ENCODE measurements around the gene KYAT1. TPM values are rescaled to one million over a fixed set of nuclear protein-coding genes. Genes with fewer than 3 reads are reported as not detected.

Gene KYAT1
- total RNA-seq, 4 donors from 2014 or later, result 7.4 to 9.0 (median 8.6) TPM

GRCh38 chr9:128792978-128793686 lies 88.6 kb downstream of the KYAT1 start:
- 86 to 89% methylated on average over 8 of the region's 8 CpGs for WGBS, 2 donors
- TF ChIP-seq EP300 (IDR thresholded peaks at IDR 0.05), result no peak
- no peak for TF ChIP-seq CTCF (IDR thresholded peaks at IDR 0.05)
- H3K36me3 ChIP-seq, result peaks cover 2 to 85% (median 12%) of the 10 kb centered on the region in 3 donors

GRCh38 chr9:128792134-128792533 lies 89.6 kb downstream of the KYAT1 start:
- H3K9me3 ChIP-seq, result no peaks in the 10 kb centered on the region
- H3K27me3 ChIP-seq, result no peaks in the 10 kb centered on the region
- peaks cover 0 to 22% (median 11%) of the 10 kb centered on the region in 4 donors for H3K4me1 ChIP-seq
- peaks cover 2 to 75% (median 5%) of the 10 kb centered on the region in 3 donors for H3K36me3 ChIP-seq
- no peak overlapping the region for H3K27ac ChIP-seq
- H3K4me3 ChIP-seq, result no peak overlapping the region
- WGBS, 2 donors, result 91 to 96% methylated on average over 9 of the region's 9 CpGs
- no peak for TF ChIP-seq POLR2A (IDR thresholded peaks at IDR 0.05)
- no peak for TF ChIP-seq EP300 (IDR thresholded peaks at IDR 0.05)
- TF ChIP-seq CTCF (IDR thresholded peaks at IDR 0.05), result no peak
- no peak for DNase-seq (ENCODE audit: low spot score in 2 of 2)

More at GRCh38 chr9:128792978-128793686, 88.6 kb downstream of the KYAT1 start:
- Histone ChIP-seq H3K4me1 (peaks cover 0 to 16% (median 5%) of the 10 kb centered on the region in 4 donors), H3K4me3 (no peak overlapping the region), H3K27ac (no peak overlapping the region), H3K27me3 (no peaks in the 10 kb centered on the region), H3K9me3 (no peaks in the 10 kb centered on the region)
- no peak for DNase-seq (ENCODE audit: low spot score in 2 of 2)

- Histone ChIP-seq H3K27me3 (no peaks in the 10 kb centered on the region), H3K4me3 (no peak overlapping the region), H3K27ac (no peak overlapping the region), H3K36me3 (peaks cover 0 to 59% (median 5%) of the 10 kb centered on the region in 3 donors), H3K9me3 (no peaks in the 10 kb centered on the region), H3K4me1 (peaks cover 0 to 25% (median 11%) of the 10 kb centered on the region in 4 donors)
- TF ChIP-seq CTCF (IDR thresholded peaks at IDR 0.05) (no peak), POLR2A (IDR thresholded peaks at IDR 0.05) (no peak), EP300 (IDR thresholded peaks at IDR 0.05) (no peak)
- no peak for DNase-seq (ENCODE audit: low spot score in 2 of 2)
- 79 to 84% methylated on average over 4 of the region's 4 CpGs for WGBS, 2 donors
Measured at GRCh38 chr9:128790536-128790935, 91.2 kb downstream of the KYAT1 start.

GRCh38 chr9:128788445-128788844 lies 93.3 kb downstream of the KYAT1 start:
- DNase-seq (ENCODE audit: low spot score in 2 of 2), result no peak
- no peaks in the 10 kb centered on the region for H3K9me3 ChIP-seq
- H3K36me3 ChIP-seq, result peaks cover 0 to 40% (median 5%) of the 10 kb centered on the region in 3 donors
- H3K4me1 ChIP-seq, result peaks cover 0 to 25% (median 11%) of the 10 kb centered on the region in 4 donors
- no peaks in the 10 kb centered on the region for H3K27me3 ChIP-seq
- H3K4me3 ChIP-seq, result peak overlapping the region in 2 of 4 donors; percentile 87 to 91
- peak overlapping the region in 1 of 4 donors; percentile 93 for H3K27ac ChIP-seq
- no peak for TF ChIP-seq POLR2A (IDR thresholded peaks at IDR 0.05)
- 43 to 81% methylated on average over 1 of the region's 1 CpG for WGBS, 2 donors

GRCh38 chr9:128787659-128788058 lies 94.1 kb downstream of the KYAT1 start:
- no peaks in the 10 kb centered on the region for H3K27me3 ChIP-seq
- peak overlapping the region; percentile 87 to 95 (median 89) for H3K4me3 ChIP-seq
- peaks cover 0 to 32% (median 5%) of the 10 kb centered on the region in 3 donors for H3K36me3 ChIP-seq
- peak in 1 of 2 donors; percentile 8 for DNase-seq (ENCODE audit: low spot score in 2 of 2)
- peak overlapping the region in 3 of 4 donors; percentile 89 to 93 (median 90) for H3K27ac ChIP-seq
- H3K9me3 ChIP-seq, result no peaks in the 10 kb centered on the region
- no peak for TF ChIP-seq CTCF (IDR thresholded peaks at IDR 0.05)
- no peak for TF ChIP-seq EP300 (IDR thresholded peaks at IDR 0.05)
- WGBS, 2 donors, result 0 to 1% methylated on average over 7 of the region's 7 CpGs
- H3K4me1 ChIP-seq, result peaks cover 0 to 25% (median 11%) of the 10 kb centered on the region in 4 donors

Data from tibial nerve (tissue), 4 donors.